Lower leg skin (tissue), 3 donors: ENCODE measurements around the gene APOBEC3G.
"Not testable (repeated sequence)": the region's sequence is repeated elsewhere in the genome, so short reads cannot be mapped to it uniquely, and the experiment has no call there.

Source experiments
- CTCF ChIP-seq, 3 donors: fragments of 450-650 bp; IDR thresholded peaks; one replicate each; pipeline ENCODE4 v1.5.1; 2016; ENCODE audit warnings: antibody characterized with exemption in 3 of 3, mild to moderate bottlenecking in 3 of 3, moderate library complexity in 2 of 3
- POLR2A ChIP-seq, 2 donors: fragments of 450-650 bp; IDR thresholded peaks; one replicate each; pipeline ENCODE4 v1.6.1; 2016 to 2017; ENCODE audit warnings: antibody characterized with exemption in 2 of 2, mild to moderate bottlenecking in 1 of 2, moderate library complexity in 1 of 2

GRCh38 chr22:39049486-39049885, 27.6 kb upstream of the APOBEC3G start:
- not testable (repeated sequence) for TF ChIP-seq CTCF, POLR2A (IDR thresholded peaks at IDR 0.05)
